Esophagus (tissue), 2 donors: ENCODE measurements around the gene PURA. TPM values are rescaled to one million over a fixed set of nuclear protein-coding genes. Genes with fewer than 3 reads are reported as not detected.

Experiments used
- polyA plus RNA-seq, 2 donors: library from polyadenylated mRNA; stranded (reverse); fragments of 200-250 nt; gene quantifications; one replicate each; pipeline ENCODE4 v1.2.3, GENCODE V29; 2013
- donor health status: healthy with polysubstance abuse.
- donor health status: Bipolar disorder and iron deficiency.

The PURA gene
- polyA plus RNA-seq, 2 donors, result 2.7 to 3.4 TPM

Other genes with a start within 250 kb of the PURA start
- 1 to 10 TPM; 1.7 to 1.8 TPM for gene NRG2, start 70.8 kb upstream of the PURA start, polyA plus RNA-seq
- 1 to 10 TPM; 2.3 to 3.8 TPM for gene IGIP, start 11.8 kb downstream of the PURA start, polyA plus RNA-seq
- gene CYSTM1, start 61.1 kb downstream of the PURA start, polyA plus RNA-seq, result 10 to 100 TPM in 1 of 2 donors, 1 to 10 TPM in 1; 6.7 to 13.4 TPM
- 10 to 100 TPM; 65.4 to 67.6 TPM for gene PFDN1, start 189.0 kb downstream of the PURA start, polyA plus RNA-seq
- 10 to 100 TPM in 1 of 2 donors, 1 to 10 TPM in 1; 9.3 to 23.5 TPM for gene HBEGF, start 232.5 kb downstream of the PURA start, polyA plus RNA-seq
- gene SLC4A9, start 246.1 kb downstream of the PURA start, polyA plus RNA-seq, result under 1 TPM; 0.14 to 0.20 TPM